GM12801 (cell line): ENCODE data around the gene SCFD2.

Source experiments
- CTCF ChIP-seq: IDR thresholded peaks from one replicate; pipeline ENCODE4 v1.5.1; 2011; ENCODE audit warnings: control low read depth; ENCODE audit not compliant: insufficient read length; ENCODE audit errors: extremely low read depth

Gene SCFD2

DNA sequence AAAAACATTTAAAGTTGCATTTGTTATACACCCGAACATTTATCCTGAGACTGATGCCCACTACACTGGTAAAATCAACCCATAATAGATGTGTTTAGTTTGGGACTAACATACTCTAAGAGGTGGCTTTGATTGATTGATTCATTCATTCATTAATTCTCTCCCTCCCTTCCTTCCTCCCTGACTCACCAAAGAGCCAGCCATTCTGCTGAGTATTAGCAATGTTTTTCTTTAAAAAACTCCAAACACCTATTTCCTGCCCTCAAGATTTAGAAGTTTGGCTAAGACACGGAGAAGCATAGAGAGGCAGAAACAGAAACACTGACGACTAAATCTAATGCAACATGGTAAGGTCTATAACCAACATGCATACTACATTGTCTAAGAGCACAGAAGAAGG, 414.8 kb downstream of the SCFD2 start:
- TF ChIP-seq CTCF, result no peak

DNA sequence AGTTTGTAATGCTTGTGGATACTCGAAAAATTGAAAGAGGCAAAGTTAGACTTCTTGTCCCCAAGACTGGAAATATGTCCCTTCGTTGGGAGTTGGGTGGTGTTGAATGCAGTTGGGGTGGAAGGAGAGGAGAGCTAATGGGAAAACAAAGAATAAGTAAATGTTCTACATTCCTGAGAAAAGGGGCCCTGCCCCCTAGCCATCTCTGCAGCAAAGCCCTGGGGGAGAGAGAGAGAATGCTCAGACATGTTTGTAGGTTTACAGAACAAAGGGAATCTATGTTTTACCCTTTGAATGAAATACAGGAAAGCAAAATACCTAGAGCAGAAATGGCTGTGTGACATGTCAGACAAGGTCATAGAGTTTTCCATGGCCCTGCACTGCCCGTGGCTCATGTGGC, 415.6 kb downstream of the SCFD2 start:
- TF ChIP-seq CTCF, result no peak

DNA sequence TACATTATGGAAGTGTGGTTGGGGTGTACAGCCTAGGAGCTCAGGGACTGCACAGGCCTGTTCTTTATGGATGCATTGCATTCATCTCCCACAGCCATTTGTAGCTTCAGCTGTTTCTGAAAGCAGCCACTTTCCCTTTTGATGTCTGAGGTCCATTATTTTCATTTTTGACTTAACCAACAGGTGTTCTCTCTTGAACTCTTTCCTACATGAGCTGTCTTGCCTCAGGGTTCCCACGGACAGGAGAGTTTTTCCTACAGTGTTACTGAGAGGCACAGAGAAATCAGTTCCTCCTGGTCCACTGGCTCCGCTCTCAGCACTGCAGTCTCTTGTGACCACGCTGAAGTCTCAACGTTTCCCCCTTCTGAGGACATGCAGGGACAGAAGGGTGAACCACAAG, 416.5 kb downstream of the SCFD2 start:
- TF ChIP-seq CTCF, result no peak

GRCh38 chr4:52948057-52948423, 417.8 kb downstream of the SCFD2 start:
- no peak for TF ChIP-seq CTCF

DNA sequence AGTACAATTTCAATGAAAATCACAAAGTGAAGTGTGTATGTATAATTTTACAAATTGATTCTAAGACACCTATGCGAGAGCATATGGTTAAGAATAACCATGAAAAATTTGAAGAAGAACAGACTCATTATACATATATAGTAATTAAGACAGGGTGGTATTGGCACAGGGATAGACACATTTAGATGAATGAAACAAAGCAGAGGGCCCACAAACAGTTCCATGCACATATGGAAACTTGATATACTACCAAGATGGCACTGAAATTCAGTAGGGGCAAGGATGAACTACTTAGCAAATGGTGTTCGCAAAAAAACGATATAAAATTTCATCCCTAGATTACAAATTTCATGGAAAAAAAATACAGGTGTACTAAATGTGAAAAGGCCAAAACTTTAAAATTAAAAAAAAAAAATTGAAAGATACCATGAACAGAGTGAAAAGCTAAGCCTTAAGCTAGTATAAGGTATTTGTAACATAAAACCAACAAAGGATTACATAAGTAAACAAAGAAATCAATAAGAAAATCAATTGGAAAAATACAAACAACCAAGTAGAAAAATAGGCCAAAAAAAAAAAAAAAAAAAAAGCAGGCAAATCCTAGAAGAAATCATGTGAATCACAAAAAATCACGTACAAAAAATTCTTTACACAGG, 418.3 kb downstream of the SCFD2 start:
- no peak for TF ChIP-seq CTCF

- TF ChIP-seq CTCF, result no peak
Observed at GRCh38 chr4:52946855-52947254, 419.0 kb downstream of the SCFD2 start.

DNA sequence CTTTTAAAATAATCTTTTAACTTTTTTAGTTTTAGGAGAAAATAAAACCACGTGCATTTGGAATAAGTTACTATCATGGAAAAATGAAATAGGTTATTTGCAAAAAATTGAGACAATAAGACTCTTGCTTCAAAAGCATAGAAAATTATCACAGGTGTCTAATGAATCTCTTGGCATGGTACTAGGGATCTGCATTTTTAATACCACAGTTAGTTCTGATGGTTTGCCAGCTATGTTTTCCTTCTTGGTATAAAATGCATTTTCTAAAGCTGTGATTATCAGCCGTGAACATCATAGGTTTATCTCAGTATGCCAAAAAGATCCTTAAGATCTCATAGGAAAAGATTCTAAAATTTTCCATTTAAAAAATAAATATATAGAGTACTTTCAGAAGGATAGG, 419.9 kb downstream of the SCFD2 start:
- TF ChIP-seq CTCF, result no peak
